ENCODE measurements around the gene LST1.

LST1 gene

DNA sequence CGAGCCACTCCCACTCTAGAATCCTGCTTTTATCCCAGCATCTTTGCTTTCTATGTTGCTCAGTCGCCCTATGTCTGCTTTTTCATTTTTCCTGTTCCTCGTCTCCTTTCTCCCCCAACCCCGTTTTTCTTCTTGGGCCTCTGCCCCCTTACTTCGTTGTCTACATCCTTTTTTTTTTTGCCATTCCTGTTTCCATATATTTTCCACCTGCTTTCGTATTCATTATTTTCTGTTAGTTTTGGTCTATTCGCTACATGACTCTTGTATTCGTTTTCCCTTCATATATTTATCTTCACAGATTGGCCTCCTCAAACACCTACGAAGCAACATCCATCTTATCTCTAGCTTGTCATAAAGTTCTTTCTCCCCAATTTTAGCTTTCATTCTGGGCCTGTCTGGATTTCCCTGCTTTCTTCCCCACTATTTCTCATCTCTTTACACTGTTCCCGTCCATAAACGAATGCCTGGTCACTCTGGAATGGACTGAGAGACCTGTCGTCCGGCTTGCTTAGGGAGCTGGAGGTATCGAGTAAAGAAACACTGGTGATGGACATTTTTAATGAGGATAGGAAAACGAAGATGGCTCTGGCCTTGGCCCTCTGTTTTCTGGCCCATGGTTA lies 35.4 kb downstream of the LST1 start:
- no peak for DNase-seq

GRCh38 chr6:31621991-31622390 lies 35.9 kb downstream of the LST1 start:
- no peak for DNase-seq

GRCh38 chr6:31622684-31623091 lies 36.6 kb downstream of the LST1 start:
- no peak for DNase-seq

- DNase-seq: no peak
These were observed 38.0 kb downstream of the LST1 start for GRCh38 chr6:31624070-31624469.

DNA sequence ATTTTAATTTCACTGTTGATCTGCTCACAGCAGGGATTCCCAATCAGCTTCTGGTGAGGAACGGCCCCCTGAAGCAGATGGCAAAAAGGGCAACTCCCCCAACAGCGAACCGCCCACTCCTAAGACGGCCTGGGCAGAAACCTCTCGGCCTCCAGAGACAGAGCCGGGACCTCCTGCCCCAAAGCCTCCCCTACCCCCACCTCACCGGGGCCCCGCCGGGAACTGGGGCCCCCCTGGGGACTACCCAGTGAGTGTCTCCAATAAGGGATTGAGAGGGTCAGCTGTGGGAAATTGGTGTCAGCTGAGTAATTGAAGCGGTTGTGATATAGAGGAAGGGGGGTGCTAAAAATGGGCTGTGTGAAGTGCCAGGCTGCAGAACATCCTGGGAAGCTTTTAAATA lies 40.9 kb downstream of the LST1 start:
- no peak for DNase-seq

GRCh38 chr6:31627690-31628287 lies 41.7 kb downstream of the LST1 start:
- no peak for DNase-seq

DNA sequence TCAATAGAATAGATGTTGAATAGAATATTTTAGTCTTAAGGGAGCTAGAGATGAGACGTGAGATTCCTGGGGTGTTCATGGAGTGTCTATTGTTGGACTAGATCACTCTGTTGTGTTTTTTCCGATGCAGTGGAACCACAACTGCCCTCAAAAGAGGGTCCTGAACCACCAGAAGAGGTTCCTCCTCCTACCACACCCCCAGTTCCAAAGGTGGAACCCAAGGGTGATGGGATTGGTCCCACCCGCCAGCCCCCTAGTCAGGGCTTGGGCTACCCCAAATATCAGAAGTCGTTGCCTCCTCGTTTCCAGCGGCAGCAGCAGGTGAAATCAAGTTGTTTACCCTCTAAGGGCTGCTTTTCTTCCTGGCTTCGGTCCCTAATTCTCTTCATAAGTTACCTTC lies 42.9 kb downstream of the LST1 start:
- no peak for DNase-seq

DNA sequence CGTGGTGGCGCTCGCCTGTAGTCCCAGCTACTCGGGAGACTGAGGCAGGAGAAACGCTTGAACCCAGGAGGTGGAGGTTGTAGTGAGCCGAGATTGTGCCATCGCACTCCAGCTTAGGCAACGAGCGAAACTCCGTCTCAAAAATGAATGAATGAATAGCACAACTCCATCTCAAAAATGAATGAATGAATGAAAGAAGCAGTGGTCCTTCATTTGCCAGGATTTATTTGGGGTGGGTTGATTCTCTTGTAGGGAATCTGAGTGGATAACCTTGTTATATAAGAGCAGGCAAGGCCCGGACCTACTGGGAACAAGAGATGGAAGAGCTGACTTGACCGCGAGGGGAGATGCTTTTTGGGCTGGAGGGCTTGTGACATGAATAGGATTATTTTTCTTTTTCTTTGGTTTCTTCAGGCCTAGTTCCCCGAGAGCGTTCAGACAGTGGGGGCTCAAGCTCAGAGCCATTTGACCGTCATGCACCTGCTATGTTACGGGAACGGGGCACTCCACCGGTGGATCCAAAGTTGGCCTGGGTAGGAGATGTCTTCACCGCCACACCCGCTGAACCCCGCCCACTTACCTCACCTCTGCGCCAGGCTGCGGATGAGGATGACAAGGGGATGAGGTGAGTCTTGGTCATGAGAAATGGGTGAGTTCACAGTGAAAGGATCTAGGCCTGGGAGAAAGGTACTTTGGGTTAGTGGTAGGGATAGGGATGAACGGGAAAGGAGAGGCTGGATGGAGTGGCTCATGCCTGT lies 44.3 kb downstream of the LST1 start:
- no peak for DNase-seq

- DNase-seq: no peak
These were observed 45.1 kb downstream of the LST1 start for GRCh38 chr6:31631209-31631608.

GRCh38 chr6:31631681-31632278 lies 45.7 kb downstream of the LST1 start:
- DNase-seq: no peak

DNA sequence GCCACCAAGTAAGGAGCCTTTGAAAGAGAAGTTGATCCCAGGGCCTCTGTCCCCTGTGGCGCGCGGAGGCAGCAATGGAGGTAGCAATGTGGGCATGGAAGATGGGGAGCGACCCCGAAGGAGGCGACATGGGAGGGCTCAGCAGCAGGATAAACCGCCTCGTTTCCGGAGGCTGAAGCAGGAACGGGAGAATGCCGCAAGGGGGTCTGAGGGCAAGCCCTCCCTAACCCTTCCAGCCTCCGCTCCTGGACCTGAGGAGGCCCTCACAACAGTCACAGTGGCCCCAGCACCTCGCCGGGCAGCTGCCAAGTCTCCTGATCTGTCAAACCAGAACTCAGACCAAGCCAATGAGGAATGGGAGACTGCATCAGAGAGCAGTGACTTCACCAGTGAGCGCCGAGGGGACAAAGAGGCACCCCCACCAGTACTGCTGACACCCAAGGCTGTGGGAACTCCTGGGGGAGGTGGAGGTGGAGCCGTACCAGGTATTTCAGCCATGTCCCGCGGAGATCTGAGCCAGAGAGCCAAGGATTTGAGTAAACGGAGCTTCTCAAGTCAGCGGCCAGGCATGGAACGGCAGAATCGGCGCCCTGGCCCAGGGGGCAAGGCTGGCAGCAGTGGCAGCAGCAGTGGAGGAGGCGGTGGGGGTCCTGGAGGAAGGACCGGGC lies 46.3 kb downstream of the LST1 start:
- no peak for DNase-seq

GRCh38 chr6:31633447-31633846 lies 47.4 kb downstream of the LST1 start:
- no peak for DNase-seq

- DNase-seq: no peak
These were observed 48.1 kb downstream of the LST1 start for GRCh38 chr6:31634131-31634530.

- DNase-seq: no peak
These were observed 49.0 kb downstream of the LST1 start for GRCh38 chr6:31634969-31635575.

DNA sequence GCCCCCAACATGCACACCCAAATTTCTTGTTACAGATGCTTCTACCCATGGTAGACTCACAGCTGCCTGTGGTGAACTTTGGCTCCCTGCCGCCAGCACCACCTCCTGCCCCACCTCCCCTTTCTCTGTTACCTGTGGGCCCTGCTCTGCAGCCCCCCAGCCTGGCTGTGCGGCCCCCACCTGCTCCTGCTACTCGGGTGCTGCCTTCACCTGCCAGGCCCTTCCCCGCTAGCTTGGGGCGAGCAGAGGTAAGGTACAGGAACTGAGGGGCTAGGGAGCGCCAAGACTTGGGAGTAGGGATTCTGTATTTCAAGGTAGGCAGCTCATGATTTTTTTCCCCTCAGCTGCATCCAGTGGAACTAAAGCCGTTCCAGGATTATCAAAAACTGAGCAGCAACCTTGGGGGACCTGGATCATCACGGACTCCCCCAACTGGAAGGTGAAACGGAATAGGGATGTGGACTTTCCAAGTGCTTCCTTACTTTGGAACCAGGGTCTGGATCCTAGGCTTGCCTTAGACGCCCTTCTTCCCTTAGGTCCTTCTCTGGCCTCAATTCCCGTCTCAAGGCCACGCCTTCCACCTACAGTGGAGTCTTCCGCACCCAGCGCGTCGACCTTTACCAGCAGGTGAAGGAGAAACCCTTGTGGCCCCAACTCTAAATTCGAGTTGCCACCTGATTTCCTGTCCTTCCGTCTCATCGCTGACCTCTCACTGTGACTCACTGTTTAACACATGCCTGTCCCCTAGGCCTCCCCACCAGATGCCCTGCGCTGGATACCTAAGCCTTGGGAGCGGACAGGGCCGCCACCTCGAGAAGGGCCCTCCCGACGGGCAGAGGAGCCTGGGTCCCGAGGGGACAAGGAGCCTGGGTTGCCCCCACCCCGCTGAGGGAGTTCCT lies 50.9 kb downstream of the LST1 start:
- no peak for DNase-seq

Measured in activated CD4-positive, alpha-beta T cell treated with anti-CD3 and anti-CD28 coated beads for 48 hours (primary cell).